Measurements from ENCODE around the gene OVCA2.

Gene OVCA2

DNA sequence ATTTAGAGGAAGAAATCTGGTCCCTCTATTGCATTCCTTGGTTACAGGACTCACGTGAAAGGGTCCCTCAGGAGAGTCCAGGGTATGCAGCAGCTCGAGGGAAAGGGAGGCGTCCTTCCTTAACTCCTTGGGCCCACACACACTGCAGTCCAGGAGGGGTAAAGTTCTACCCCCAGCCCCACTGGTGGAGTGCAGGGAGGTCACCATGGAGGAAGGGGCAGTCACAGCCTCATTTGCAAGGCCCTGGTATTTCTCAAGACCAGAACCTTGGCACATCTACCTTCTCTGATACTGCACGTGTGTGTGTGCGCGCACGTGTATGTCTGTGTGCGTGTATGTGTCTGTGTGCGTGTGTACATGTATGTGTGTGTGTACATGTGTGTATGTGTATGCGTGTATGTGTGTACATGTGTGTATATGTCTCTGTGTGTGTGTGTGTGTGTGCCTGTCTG, 24.2 kb downstream of the OVCA2 start:
- no peak for DNase-seq (ENCODE audit: low read depth)

DNA sequence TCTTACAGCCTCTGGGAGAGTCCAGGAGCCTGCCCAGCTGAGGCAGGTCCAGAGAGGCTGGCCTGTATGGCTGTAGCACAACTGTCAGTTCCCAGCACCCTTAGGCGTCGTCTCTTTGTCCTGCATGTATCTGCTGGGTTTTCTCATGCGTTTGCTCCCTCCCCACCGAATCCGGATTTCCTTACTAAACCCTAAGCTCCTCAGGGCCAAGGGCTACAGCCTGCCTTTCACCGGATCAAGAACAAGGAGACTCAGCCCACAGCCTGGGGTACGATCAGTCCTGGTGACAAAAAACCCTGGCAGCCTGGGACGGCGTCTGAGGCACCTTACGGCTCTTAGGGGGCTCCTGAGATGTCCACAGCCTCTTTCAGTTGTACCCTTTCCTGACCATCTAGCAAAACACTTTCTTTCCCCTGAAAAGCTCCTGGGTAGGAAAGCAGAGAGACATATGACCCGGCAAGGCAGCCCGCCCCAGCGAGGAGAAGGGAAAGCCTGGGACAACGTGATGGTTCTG, 25.3 kb downstream of the OVCA2 start:
- DNase-seq (ENCODE audit: low read depth) = no peak

DNA sequence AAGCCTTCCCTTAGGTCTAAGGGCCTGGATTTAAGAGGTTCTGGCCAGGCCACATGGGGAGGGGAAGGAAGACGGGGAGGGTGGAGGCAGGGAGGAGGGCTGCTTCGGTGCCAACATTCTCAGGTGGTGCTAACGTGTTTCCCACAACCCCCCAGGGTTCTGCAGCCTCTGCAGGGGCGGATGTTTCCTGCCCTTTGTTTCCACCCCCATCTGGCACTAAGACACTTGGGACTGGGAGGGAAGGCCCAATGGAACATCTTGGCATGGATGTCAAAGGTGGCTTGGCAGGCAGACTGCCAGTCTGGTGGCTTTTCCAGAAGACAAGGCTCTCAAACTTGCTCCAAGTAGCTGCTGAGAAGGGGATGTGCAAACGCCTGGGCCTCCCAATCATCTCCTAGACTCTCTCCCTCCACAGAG, 25.8 kb downstream of the OVCA2 start:
- no peak for DNase-seq (ENCODE audit: low read depth)

DNA sequence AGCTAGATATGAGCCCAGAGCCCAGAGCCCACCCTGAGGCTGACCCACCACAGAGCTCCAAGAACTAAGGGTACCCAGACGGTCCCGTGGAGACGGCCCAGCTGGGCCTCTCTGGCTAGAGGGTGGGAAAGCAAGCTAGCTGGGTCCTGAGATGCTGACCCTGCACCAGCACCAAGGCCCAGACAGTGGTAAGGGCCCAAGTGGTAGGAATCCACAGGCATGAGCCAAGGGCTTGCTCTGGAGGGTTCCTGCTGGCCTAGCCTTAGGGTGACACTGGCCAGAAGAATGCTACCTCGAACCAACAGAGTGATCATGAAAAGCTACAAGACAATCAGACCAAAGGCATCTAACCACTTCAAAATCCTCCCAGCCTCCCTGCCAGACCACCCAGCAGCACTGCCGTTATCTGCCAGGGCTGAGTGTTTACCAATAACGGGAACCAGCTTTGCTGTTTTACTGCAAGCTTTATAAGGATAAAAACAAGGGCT, 26.3 kb downstream of the OVCA2 start:
- DNase-seq (ENCODE audit: low read depth) = no peak

DNA sequence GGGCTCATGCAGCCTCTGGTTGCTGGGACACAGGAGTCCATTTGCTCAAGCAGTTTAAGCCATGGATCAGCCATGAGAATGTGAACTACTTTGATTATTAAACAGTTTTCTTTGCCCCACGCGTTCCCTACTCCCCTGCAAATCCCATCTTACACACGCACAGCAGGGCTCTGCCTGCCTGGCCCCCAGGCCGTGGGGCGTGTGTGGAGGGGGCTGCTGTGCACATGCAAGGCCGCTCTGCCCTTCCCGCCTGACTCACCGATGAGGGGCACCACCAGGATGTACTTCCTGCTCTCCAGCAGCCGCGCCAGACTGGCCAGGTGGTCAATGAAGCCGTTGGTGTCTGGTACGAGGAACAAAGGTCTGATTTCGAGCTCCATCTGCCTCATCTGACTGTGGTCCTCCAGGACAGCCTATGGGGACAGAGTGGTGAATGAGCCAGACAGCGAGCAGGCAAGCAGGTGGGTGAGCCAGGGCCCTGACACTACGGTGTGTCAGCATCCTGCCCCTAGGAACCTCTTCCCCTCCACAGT, 26.8 kb downstream of the OVCA2 start:
- DNase-seq (ENCODE audit: low read depth) = no peak

DNA sequence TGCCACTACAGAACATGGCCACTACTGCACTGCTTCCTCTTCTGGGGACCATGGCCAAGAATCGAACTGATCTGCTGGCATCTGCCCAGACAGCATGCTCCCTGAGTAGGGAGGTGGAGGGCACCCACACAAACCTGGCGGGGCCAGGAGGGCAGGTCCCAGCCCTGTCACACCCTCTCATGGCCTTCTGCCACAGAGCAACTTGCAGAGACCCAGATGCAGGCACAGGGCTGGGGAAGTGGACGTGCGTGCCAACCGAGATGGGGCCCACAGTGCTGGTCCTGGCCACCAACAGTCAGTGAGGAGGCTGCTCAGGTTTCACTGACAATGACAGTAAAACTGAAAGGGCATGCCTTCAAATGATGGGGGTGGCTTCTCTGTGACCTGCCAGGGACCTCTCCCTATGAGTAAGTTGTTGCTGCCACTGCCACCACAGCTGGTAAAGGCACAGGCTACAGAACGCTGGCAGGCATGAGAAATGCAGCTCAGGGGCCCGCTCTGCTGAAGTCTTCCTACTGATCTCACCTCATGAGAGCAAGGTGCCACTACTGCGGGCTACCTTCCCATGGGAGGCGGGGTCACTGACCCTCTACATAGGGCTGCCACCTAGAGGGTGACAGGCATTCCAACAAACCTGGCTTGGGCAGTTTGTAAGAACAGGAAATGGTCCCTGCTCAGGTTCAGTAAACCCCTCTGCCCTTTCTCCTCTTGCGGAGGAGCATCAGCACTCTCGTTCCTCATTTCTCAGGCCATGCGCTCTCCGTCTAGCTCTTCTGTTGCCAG, 28.6 kb downstream of the OVCA2 start:
- no peak for DNase-seq (ENCODE audit: low read depth)

DNA sequence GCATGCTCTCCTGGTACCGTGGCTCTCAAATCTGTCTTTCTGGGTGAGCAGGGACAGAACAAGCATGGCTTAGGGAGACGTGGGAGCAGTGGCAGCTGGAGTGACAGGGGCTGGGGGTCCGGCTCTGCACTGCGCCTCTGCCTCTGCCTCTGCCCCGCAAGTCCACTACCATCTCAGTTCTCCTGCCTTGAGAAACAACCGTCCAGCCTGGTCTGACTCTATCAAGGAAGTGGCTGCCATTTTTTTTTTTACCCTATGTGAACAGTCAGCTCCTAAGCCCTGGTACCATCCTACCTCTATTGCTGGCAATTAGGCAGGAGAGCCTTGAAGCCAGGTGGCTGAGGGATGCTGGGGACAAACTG, 29.2 kb downstream of the OVCA2 start:
- DNase-seq (ENCODE audit: low read depth) = no peak

DNA sequence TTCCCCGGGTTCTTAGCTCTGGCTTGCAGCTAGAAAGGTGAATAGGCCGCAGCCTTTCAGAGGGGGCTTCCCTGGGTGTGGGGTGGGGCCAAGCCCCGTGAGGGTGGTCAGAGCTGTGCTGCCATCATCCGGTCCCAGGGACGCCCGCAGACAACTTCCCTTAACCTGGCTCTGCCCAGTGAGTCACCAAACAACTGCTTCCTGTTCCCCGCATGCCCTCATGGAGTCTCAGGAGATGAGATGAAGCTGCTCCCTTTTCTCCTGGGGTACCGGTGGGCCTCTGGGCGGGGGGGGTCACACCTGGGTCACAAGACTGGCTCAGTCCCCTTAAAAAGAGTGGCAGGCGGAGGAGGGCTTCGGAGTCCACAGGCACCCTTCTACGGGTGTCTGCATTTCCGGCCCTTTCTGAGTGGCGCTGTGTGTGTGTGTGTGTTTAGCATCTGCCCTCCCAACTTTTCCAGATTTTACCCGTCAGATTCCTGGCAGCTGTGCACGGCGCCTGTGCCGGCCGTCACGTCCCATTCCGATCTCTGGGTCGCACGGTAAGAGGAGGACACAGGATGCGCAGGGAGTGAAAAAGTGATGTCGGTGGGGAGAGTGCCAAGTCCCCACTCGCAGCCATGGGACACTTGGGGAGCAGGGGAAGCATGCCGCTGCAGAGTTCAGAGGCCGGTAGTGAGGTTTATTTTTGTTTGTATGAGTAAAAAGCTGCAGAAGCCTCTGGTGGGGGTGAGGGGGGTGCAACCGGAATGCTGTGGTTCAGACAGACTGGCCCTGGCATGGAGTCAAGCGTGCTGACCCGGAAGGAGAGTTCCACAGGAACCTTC, 29.8 kb downstream of the OVCA2 start:
- DNase-seq (ENCODE audit: low read depth) = no peak

DNA sequence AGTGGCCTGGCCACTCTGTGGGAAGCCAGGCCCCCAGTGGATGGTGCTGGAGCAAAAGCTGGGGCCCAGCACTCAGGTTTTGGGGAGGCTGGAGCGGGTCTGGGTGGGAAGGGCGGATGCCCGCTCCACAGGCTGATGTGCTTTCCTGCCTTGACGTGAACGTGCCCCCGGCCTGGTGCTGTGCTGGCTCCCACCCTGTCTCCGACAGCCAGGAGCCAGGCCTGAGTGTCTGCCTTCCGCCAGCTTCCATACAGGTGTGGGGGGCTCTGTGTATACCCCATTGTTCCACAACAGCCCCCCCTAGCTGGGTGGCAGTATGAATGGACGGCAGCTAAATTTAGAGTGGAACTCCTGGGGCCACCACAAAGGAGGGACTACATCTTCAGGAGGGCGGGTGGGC, 33.1 kb downstream of the OVCA2 start:
- DNase-seq (ENCODE audit: low read depth) = no peak

DNA sequence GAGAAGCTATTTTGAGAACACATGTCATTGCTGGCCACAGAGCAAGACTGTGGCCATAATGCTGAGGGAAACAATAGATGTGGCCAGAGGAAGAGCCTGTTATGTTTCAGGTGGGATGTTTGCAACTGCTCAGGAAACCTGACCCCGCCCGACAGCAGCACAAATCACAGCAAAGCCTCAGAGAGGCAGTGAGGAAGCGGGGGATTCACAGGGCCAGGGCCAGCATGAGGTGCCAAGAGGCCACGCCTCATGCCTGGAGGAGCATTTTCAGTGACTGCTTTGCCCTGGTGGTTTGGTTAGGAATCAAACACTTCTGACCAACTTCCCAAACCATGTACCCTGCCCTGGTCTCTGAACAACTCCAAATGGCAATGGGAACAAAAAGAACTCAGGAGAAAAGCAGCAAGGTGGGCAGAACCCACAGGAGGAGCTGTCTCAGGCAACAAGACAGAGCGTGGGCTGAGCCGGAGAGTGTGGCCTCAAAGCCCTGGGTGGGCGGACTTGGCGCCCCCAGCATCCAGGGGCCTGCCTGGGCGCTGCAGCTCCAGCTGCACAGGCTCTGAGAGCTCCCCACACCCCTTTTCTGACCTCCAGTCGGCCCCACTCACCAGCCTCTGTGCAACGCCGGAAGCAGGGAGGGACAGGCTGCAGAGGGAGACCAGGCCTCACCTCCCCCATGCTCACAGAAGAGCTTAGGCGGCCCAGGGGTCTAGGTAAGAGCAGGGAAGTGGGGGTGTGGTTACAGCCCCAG, 33.7 kb downstream of the OVCA2 start:
- no peak for DNase-seq (ENCODE audit: low read depth)

DNA sequence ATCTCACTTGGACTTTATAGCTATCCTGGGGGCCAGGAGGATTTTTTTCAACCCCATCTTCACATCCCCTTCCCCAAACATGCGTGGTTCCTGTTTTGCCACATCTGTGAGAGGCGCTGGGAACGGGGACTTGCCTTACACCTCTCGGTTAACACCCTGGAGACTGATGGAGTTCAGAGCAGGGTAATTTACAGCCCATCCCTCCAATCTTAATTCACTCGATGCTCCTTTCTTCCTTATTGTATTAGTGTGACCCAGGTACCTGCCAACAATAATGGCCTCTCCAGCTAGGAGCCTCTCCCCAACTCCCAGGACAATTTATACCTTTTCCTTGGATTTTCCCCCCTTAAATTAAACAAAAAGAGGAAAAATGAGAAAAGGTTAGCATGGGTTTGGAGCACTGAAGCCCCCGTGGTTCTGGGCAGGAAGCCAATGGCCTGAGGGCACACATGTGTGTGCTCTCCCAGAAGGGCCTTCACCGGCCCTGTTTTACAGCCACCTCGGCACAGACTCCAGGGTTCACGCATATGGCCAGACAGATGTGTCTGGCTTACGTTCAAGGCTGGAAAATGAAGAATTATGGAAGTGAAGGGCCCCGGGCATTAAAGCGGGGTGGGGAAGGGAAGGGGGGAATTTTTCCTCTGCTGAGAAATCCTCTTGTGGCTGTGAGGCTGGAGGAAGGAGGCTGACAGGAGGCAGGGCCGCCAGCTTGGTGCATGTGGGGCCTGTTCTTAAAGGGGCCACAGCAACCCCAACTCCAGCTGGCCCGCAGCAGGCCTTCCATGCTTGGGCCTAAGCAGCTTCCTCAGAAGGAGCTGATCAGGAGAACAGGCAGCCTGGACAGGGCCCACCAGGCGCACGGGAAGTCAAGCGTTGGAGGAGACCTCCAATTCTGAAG, 34.5 kb downstream of the OVCA2 start:
- no peak for DNase-seq (ENCODE audit: low read depth)

DNA sequence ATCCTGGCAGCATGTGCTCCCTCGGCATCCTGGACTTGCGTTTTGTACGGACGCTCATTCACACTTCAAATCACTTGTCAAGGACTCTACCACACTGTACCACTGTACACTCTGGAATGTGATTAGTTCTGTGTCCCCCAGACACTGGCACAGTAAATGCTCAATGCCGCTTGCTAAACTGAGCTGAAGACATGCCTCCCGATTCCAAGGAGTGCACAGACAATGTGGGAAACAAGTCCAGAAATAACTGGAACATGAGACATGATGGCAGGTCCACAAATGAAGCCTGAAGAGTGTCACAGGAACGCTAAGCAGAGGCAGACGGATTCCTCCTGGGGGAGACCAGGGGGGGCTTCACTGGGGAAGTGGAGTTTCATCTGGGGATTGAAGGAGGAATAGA, 35.2 kb downstream of the OVCA2 start:
- DNase-seq (ENCODE audit: low read depth) = no peak

DNA sequence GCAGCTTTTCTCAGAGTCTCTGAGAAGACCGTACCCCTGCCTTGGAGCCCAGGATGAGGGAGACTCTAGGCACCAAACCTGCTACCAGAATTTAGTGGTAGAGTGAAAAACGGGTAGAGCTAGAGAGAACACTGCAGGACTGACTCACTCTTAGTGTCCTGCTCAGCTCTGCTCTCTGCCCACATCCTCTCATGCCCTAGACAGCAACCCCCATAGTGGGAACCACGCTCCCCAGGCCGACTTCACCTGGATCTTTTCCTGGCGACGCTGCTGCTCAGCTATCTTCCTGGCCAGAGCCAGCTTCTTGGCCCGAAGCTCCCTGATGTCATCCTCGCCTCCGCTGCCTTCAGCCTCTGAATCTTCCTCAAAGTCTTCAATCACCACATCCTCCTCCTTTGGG, 39.7 kb downstream of the OVCA2 start:
- no peak for DNase-seq (ENCODE audit: low read depth)

DNA sequence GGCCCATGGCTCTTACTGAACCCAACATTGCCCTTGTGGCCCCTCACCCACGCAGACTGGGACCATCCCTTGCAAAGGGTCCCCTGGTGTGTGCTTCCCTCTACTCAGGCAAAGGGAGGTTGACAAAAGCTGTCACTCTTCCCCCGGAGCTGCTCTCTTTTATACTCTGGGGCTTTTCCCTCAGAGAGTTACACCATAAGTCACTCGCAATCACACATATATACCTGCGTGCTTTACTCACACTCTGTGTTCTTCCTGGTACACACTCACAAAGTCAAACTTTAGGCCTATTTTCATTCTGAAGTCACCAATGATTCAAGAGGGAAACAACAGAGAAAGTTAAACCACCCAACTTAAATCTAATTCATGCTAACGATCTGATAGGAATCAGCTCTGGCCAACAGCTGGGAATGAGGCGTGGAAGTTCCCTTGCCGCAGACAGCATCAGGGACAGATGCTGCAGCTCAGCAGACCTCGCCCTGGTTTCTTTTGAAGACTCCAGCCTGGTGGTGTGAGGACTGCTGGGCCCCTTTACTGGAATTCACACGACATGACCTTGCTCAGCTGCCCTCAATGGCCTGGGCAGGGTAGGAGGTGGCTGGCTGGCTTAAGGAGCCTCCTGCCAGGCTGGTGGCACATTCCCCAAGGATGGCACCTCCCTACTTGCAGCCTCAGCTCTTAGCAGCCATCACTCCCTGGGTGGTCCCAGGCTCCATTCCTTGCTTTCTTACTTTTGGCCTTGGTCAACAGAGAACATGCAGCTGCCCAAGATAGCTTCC, 40.4 kb downstream of the OVCA2 start:
- DNase-seq (ENCODE audit: low read depth) = no peak

DNA sequence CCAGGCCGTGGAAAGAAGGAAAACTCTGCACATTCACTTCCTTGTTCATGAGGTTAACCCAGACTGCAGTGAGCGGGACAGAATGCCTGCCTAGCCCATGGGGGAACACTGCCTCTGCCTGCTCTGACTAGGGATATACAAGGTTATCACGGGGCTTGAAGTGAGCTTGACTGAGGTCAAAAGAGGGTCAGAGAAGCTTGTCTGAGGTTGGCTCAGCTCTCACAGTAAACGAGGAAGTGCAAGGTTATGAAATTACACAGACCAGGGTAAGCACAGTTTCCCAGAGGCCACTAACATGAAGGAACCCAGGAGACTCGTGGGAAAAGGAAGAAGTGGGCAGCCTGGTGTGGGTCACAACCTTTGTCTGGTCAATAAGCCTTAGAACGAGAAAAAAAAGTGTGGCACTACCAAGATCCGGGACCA, 41.8 kb downstream of the OVCA2 start:
- DNase-seq (ENCODE audit: low read depth) = no peak

DNA sequence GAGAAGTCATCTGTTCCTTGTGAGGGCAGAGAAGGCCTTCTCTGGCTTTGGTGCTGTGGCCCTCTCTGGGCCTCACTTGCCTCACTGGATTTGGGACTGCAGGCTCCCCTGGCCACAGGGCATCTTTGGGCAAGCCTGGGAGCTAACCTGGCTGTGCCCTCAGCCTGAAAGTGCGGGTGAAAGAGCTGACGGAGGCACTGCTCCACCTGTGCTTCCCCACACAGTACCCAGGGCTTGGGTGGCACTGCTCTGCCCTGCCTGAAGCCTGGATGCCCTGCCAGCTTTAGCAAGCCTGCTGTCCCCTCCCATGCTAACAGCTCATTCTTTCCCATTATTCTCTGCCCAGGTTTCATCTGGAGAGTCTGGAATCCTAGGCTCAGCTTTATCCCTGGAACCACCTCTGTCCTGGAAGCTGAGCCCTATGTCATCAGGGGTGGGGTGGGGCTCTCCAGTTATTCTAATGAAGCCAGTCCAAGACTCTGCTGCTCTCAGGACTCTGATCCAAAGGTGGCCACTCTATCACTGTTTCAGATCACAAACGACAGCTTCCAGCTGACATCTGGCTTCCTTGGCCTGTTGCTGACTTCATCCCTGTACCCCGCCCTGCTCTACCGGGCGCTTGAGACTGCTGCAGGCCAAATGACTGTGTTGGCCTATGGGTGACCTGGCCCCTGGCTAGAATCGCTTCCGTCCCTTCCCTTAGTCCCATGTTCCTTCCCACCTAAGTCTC, 42.4 kb downstream of the OVCA2 start:
- DNase-seq (ENCODE audit: low read depth) = no peak

DNA sequence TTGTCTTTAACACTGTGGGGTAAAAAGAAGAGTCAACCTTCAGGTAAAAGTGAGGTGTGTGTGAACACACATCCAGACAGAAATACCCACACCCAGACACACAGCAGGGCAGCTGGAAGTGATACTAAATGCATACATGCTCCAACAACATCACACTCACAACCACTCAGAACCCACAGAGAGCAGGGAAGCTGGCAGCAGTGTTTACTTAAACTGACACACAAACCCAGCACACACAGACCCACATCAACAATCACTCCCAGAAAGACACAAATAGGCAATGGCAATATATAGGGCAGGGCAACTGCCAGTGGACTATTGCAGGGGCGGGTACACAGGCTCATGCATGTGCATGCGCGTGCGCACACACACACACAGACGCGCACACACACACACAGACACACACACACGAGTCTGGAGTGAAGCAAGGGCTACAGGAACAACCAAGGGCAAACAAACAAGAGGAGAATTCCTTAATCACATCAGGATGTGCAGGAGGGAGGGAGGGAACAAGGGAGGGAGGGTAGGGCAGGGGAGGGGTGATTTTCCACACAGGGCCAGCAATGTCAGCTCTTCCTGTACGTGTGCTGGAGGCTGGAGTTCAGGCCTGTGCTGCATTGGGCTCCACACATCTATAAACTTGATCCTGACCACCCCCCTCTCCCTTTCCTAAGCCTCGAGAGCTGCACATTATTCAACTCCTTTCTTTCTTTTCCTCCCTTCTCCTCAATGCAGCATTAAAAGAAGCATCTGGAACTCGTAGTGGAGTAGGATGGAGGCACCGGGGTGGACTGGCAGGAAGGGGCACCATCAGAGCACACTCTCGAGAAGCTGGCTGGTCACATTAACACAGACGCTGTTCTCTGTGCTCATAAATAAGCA, 43.2 kb downstream of the OVCA2 start:
- DNase-seq (ENCODE audit: low read depth) = no peak

DNA sequence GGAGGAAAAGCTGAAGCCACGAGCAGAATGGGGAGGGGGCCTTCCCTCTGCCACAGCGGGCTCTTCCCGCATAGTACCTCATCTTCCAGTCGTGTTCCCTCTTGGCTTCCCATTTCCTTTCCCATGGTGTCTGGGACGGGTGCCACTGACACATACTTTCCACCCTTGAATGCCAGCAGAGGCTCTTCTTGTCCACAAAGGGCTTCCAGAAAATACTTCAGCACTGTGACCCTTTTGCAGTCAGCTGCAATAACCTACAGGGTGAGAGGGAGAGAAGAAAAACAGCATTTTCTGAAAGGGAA, 43.8 kb downstream of the OVCA2 start:
- DNase-seq (ENCODE audit: low read depth) = no peak

DNA sequence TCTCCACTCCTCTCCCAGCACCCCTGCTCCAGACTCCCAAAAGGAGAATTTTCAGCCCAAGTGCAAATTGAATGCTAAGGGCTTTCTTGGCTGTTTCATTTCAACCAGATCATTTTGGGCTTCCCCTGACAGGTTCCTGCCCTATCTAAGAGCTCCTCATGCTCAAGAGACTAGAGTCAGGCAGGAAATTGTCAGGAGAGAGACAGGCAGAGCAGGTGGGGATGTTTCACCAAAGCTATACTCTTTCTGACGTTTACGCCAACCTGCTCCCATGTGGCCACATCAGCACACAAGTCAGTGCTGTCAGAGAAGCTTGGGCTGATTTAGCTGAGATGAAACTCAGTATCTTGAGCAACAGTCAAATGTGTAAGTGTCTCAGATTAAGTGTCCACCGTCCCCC, 44.5 kb downstream of the OVCA2 start:
- DNase-seq (ENCODE audit: low read depth) = no peak
